COLO829 (cell line): ENCODE data around the gene UBE2U.
"Not testable (repeated sequence)": the region's sequence is repeated elsewhere in the genome, so short reads cannot be mapped to it uniquely, and the experiment has no call there.

ENCODE experiments used
- DNase-seq: peaks from one replicate; pipeline ENCODE4 v3.0.0; 2012; ENCODE audit warnings: low spot score

The UBE2U gene

DNA sequence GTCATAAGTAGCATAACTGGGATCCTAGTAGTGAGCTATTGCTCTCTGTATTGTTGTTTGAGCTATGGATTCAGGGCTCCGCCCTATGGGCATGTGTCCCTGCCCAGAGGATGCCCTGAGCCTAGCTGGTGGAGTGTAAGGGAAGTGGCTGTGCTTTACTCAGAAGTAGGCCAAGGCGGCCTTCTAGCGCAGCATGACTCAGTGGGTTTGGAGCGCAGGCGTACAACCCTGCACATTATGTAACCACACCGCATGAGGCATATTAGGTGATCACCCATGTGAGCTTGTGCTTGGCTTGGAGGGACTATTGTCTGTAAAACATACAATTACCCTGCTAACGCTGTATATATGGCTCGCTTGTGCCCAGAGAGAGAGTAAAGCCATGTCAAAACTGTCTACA lies 11.1 kb upstream of the UBE2U start:
- DNase-seq = no peak

DNA sequence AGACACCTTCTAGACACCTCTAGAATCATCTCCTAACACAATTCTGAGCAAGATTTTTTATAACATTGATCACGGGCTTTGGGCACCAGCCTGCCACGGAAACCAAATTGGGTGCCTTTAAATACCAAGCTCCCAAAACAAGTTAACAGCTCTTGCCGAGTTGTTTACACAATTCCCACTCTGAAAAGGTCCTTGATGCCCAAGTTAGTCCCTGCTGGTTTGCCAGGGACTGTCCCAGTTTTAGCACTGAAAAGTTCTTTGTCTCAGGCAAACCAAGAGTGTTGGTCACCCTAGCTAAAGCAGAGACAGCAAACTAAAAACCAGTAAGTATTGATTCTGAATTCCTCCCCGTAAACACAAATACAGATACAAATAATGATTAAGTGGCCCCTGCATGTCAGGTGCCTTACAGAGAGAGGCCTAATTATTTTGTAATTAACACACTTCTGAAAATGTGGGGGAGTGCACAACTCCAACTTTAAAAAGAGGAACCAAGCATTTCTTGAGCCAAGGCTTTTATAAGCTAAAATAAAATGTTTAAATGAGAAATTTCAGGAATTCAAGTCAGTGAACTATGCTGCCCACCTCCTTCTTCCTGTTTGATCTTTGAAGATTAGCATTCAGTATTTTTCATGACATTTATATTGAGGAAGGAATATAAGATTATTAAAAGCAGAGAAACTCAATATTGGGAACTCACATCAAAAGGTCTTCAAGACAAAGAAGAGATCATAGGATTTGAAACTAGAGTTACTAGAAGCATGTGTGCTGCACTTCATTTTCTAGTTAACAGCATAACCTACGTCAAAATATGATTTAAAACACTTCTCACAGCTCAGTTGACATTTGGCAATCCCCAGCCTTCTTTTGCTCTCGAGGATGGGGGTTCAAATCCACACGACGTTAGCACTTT lies 9.0 kb upstream of the UBE2U start:
- no peak for DNase-seq

DNA sequence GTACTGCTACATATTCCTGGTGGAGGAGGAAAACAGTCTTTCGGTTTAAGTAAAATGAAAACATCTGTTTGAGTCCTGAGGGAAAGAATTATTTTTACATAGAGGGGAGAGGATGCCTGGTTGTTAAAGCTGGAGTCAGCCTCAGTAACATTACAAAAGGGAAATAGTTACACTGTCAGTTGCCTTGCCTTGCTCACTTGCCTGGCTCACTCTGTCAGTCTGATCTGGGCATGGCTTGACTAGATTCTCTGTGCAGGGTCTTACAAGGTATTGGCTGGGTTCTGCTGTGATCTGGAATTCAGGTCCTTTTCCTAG lies 8.4 kb upstream of the UBE2U start:
- DNase-seq = no peak

DNA sequence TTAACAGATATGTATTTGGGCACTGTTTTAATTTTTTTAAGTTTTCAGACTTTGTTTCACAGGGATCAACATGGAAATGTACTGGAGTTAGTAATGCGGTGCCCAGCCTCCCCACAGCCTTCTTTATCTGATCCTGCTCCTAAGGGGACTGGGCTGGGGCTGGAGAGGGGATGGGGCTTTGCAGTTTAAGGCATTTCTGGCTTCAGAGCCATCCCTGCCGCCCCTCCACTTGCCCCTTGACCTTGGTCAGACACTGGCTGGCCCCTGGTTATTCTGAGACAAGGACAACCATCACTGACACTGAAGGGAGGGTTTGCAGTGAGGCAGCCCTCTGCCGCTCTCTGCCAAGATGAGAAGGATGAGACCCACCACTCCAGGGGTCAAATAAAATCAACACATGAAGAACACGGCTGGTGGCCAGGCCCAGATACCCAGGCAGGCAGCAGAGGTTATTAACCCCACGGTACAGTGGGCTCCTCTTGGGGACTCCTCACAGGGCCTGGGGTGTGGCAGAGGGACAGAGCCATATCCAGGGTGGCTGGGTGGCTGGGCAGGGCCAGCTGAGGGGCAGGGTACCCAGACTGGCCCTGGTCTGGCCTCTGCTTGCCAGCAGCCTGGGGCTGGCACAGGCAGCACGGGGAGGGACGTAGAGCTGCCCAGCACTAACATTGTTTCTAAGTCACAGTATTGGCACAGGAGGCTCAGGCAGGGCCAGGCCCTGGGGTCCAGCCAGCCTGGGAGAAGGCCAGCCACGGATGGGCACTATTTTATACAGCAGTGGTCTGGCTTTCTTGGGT lies 7.2 kb upstream of the UBE2U start:
- DNase-seq = no peak

DNA sequence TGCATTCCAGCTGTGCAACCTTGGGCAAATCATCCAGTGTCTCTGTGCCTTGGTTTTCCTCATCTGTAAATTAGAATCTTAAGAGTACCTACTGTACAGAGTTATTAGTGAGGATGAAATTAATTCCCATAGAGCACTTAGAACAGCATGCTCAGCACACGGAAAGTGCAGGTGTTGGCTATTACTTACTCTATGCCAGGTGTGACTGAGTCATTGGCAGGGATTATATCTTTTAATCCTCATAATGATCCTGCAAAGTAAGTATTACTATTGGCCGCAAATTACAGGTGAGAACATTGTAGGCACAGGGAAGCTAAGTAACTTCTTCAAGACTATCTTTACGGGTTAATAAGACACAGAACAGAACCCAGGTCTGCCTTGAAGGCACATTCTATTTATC lies 6.3 kb upstream of the UBE2U start:
- DNase-seq = no peak

DNA sequence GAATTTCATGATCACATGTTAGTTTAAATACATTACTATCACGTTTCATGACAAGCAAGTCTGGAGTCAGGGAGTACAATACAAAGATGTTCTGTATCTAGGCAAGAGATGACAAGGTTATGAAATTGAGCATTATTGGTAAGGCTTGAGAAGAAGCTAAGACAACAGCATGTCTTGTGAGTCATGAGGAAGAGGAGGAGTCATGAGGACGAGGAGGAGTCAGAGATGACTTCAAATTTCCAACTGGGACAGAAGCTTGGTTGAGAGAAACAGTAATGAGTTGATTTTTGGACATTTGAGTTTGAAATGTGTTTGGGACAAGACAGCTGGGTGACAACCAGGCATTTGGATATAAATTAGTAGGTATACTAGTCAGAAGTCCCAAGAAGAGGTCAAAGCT lies 4.3 kb upstream of the UBE2U start:
- peak; percentile 24 for DNase-seq

DNA sequence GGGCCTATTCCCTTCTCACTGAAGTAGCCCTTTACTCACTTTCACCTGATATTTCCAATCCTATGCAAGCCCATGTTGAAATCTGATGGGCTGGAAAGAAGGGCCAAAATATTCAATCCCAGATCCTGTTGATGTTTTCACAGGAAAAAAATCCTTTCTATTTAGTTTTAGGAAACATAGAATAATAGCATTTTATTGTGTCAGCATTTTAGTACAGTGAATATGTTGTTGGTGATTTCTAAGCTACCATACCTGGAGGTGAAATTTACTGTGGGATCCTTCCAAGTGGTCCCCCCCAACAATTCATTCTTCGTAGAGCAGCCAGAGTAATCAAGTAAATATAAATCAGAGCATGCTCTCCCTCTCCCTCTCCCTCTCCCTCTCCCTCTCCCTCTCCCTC lies 3.4 kb upstream of the UBE2U start:
- DNase-seq = no peak

DNA sequence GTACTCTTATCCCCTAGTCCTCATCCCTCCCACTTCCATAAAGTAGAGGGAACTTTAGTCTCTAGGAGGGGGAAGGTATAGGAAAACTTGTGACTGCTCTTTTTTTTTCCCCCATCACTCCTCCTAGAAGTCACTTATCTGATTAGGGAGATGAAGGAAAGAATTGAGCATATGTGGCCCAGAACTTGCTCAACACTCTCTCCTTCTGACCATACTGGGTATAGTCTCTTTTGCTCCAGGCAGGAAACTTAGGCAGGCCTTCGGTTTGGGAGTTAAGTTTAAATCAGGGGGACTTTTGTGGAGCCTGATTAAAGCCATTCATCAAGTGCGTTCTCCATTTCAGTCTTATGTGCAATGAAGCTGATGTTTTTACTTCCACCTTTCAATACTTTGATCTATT lies 5.8 kb downstream of the UBE2U start:
- no peak for DNase-seq

DNA sequence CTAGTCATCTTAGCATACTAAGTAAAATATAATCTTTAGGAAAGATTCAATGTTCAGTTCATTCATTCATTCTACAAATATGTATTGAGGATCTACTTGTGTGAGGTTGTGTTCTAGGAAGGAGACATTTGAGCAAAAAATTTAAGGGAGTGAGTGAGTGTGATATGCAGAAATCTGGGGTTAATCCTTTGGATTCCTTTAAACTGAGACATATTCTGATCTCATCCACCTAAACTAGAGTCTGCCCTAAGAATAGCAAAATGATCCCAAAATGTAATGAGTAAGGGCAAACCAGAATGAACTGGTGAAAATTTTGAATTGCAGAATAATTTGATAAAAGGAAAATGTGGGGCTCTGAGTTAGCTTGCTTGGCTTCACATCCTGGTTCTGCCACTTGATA lies 8.6 kb downstream of the UBE2U start:
- no peak for DNase-seq

DNA sequence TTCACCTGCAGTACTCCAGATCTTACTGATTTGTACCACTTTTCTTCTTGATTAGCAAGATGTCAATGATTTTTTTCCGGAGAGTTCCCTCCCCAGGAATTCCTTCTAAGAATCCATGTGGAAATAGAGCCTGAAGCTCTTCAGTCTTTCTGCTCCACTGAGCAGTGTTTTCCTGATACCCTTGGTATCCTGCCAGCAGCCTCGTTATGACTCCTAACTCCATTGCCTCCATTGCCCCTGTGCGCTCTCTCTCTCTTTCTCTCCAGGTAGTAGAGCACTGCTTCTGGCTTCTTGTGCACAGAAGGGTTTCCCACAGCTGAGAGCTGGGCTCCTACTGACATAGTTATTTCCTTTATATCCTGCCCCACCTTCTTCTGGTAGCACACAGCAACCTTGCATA lies 12.2 kb downstream of the UBE2U start:
- DNase-seq = no peak

DNA sequence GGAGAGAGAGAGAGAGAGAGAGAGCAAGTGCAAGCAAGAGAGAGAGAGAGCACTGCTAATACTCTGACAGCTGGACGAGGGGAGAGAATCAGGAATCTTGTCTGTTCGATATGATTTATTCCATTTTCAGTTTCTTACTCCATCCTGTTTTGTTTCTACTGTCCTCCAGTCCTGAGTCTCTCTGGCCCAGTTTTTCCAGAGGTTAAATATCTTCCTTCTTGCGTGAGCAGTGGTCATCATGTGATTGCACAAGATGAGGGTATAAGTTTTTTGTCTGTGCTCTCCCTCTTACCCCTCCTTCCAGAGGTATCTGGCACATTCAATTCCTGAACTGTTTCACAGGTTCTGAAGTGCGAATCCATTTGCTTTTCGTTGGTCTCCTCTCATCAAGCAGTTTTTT lies 16.8 kb downstream of the UBE2U start:
- no peak for DNase-seq

DNA sequence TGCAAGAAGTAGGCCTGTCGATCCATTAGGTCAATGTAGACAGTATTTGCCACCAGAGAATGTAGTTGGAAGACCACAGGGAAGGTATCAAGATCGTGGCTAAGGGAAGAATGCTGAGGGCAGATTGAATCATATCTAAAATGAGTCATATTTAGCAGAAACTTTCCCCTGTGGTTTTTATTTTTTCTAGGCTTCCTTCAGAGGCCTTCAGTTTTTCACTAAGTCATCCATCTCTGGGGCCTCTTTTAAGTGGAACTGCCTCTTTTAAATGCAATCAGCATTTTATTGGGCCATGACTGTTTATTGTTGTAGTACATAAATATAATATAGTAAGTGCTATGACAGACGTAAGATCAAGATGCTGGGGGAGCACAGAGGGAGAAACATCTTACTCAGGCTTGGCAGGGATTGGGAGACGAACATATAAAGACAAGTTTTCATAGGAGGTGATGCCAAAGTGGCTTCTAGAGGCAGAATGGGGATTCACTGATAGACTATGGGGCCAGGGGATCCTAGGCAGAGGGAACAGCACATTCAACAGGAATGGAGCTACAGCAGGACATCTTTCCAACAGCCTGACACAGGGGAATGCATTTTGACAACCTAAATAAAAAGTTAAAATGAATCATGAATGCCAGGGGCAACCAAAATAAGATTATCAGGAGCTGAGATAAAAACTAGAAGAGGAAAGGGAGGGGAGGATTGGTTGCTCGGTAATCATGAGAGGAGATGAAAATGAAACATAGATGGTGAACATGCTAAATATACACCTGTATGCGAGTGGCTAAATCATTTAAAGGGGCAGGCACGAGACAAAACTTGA lies 20.1 kb downstream of the UBE2U start:
- no peak for DNase-seq

DNA sequence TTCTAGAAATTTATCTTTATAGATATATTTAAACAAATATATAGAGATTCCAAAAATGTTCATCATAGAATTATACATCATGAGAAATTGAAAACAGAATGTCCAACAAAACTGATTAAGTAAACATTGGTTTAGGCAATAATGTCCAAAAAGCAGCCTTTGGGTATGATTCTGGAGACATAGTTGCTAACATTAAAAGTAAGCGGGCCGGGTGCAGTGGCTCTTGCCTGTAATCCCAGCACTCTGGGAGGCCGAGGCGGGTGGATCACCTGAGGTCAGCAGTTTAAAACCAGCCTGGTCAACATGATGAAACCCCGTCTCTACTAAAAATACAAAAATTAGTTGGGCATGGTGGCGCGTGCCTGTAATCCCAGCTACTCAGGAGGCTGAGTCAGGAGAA lies 20.8 kb downstream of the UBE2U start:
- DNase-seq = not testable (repeated sequence)

DNA sequence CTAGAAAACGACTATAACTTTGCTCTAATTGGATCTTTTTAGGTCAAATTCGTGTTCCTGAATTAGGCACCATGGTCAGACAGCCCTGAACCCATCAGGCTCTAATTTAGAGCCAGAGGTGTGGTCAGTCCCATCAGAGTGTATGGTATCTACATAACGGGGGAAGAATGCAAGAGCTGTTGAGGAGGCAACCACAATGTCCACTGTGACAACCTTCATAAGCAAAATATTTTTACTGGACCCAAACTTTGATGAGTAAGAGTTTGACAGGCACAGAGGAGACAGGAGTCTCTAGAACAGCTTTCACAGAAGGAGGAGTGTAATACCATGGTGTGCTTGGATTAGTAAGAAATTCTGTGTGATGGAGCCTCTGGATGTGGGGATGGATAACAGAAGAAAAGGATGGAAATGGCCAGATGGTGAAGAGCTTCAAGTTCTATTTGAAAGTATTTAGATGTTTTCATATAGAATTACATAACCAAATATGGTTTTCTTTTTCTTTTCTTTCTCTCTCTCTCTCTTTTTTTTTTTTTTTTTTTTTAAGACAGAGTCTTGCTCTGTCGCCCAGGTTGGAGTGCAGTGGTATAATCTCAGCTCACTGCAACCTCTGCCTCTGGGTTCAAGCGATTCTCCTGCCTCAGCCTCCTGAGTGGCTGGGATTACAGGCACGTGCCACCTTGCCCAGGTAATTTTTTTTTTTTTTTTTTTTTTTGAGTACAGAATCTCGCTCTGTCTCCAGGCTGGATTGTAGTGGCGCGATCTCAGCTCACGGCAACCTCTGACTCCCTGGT lies 24.9 kb downstream of the UBE2U start:
- DNase-seq = no peak

DNA sequence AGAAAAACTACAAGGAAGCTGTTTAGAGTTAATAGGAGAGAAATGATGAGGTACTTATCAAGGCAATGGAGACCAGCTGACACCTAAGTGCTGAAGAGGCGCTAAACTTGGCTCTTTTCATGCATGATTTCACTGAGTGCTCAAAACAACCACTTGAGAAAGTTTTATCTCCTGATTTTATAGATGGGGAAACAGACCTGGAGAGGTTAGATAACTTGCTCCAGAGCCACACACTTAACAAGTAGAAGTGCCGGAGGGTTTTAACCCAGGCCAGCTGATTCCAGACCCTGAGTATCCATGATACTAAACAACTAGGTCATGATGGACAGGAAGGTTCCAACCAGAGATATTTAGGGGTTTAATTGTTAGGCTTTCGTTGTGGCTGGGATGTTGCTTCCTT lies 25.9 kb downstream of the UBE2U start:
- no peak for DNase-seq

DNA sequence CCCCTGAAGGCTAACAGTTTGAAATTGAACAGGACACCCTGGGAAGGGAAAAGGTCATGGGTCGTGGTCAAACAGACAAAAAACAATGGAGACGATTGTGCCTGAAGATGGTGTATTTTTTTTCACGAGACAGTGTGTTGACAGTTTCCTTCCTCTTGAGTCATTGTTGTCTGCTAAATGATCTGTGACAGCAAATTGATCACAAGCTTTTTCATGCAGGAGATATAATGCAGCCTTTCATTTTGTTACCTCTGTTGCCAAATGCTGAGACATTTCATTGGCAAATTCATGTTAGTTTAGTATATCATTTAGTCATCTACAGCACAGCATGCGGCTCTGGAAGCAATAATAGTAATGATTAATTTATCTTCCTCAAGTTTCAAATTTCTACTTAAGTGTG lies 27.7 kb downstream of the UBE2U start:
- peak; percentile 84 for DNase-seq

DNA sequence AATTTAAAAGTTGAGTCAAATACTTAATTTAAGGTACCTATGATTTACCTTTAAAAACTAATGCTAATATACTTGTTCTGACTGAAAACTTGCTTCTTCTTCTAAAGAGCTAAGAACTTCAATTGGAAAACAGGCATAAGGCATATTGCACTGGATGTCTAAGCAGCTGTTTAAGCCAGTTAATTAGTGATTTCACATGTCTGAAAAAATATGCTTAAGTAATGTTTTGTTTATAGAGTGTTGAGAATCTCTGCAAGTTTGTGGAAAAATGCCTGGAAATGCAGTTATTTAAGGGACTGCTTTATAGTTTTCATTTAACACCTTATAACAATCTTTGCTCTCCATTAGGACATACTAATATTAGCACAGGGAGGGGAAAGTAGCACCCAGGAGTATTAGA lies 28.2 kb downstream of the UBE2U start:
- no peak for DNase-seq

DNA sequence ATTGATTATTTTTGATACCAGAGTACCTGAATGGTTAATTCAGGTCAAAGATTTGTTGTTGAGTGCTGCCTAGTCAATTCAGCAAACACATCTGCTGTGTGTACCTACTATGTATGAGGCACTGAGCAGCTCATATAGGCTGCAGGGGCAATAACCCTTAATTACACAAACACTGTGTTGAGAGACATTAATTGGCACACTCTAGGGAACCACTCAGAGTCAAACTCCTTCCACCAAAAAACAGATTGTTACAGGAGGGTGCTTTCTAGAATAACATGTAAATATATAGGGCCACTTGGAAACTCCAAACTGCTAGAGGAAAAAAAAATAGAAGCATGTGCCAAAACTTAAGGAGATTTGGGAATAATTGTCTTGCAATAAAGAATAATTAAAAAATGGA lies 31.3 kb downstream of the UBE2U start:
- no peak for DNase-seq

DNA sequence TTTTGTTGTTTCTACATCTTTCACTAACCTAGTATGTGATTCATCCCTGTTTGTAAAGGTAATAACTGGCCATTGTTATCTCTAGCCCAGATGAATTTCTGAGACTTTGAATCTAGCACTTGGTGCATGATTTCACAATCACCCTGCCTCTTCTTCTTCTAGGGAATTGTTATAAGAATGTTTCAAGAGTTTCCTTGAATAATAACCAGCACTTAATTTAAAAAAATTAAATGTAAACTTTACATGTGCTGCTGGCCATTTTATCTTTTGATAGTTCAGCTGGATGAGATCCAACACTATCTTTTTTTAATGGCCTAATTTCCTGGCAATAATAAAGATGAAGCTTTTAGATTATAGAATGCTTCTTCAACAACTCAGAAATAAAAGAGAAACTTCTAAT lies 31.8 kb downstream of the UBE2U start:
- DNase-seq = no peak

DNA sequence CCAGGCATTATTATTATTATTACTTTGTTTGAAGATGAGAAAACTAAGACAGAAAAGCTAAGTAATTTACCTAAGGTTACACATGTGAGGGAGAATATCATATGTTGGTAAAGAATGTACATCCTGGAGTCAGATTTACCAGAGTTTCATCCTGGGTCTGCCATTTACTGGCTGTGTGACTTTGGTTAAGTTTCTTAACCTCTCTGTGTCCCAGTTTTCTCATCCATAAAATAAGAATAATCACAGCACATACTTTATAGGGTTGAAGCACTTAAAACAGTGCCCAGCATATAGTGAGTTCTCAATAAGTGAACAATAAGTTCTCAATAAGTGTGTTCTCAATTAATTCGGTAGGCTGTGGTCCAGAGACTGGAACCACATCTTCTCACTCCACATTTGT lies 32.5 kb downstream of the UBE2U start:
- no peak for DNase-seq

DNA sequence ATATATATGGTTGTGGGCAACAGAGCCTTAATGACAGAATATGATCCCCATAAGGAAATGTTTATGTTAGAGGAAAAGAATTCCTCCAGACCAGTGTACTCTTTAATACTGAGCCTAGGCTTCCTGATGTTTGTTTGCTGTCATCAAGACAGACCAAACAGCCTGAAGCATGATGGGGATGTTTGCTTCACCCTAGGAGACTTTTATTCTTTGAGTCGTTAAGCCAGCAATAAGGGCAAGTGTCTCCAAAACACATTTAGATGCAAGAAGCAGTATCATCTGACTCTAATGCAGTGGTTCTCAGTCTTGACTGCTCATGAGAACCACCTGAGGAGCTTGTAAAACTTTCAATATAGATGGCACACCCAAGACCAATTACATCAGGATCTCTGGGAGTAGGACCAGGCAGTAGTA lies 33.1 kb downstream of the UBE2U start:
- DNase-seq = no peak

DNA sequence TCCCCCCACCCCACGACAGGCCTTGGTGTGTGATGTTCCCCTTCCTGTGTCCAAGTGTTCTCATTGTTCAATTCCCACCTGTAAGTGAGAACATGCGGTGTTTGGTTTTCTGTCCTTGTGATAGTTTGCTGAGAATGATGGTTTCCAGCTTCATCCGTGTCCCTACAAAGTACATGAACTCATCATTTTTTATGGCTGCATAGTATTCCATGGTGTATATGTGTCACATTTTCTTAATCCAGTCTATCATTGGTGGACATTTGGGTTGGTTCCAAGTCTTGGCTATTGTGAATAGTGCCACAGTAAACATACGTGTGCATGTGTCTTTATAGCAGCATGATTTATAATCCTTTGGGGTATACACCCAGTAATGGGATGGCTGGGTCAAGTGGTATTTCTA lies 36.1 kb downstream of the UBE2U start:
- DNase-seq = not testable (repeated sequence)
